Spleen (tissue), 11 donors: ENCODE measurements around the gene EQTN. TPM values are rescaled to one million over a fixed set of nuclear protein-coding genes. Genes with fewer than 3 reads are reported as not detected.

Experiments
- DNase-seq: peaks from one replicate; pipeline ENCODE4 v3.0.0-alpha.2; 2020
- H3K27ac ChIP-seq, 8 donors: fragments of 200-600 bp; sonication (generic) in 7 of 8; 1 replicate in 4 of 8; 2 replicates in 4 of 8; pipeline versions ENCODE4 v1.5.0 to v1.8.0; 2016 to 2021; ENCODE audit warnings: inconsistent platforms in 4 of 8, mild to moderate bottlenecking in 4 of 8, moderate library complexity in 1 of 8
- H3K27me3 ChIP-seq, 7 donors: fragments of 200-600 bp; sonication (generic) in 6 of 7; replicated peaks in 1 of 7; 1 replicate in 4 of 7; 2 replicates in 3 of 7; pipeline versions ENCODE4 v1.5.0 to v1.8.0; 2016 to 2021; ENCODE audit warnings: inconsistent platforms in 3 of 7, mild to moderate bottlenecking in 1 of 7
- H3K36me3 ChIP-seq, 6 donors: fragments of 200-600 bp; sonication (generic) in 5 of 6; 1 replicate in 4 of 6; 2 replicates in 2 of 6; pipeline versions ENCODE4 v1.5.0 to v1.8.0; 2016 to 2021; ENCODE audit warnings: inconsistent platforms in 2 of 6
- H3K4me1 ChIP-seq, 6 donors: fragments of 200-600 bp; sonication (generic) in 5 of 6; 1 replicate in 3 of 6; 2 replicates in 3 of 6; pipeline versions ENCODE4 v1.5.0 to v1.8.0; 2016 to 2021; ENCODE audit warnings: inconsistent platforms in 3 of 6
- H3K4me3 ChIP-seq, 8 donors: fragments of 200-600 bp; sonication (generic) in 7 of 8; 1 replicate in 4 of 8; 2 replicates in 4 of 8; pipeline versions ENCODE4 v1.5.0 to v1.8.0; 2016 to 2021; ENCODE audit warnings: inconsistent platforms in 4 of 8, mild to moderate bottlenecking in 4 of 8, moderate library complexity in 2 of 8
- H3K9me3 ChIP-seq, 8 donors: fragments of 200-600 bp; sonication (generic) in 7 of 8; 1 replicate in 4 of 8; 2 replicates in 4 of 8; pipeline versions ENCODE4 v1.5.0 to v1.8.0; 2016 to 2021; ENCODE audit warnings: inconsistent platforms in 4 of 8
- CTCF ChIP-seq, 11 experiments: fragments of 200-600 bp in 7 of 11; fragments of 450-650 bp in 4 of 11; sonication (generic) in 4 of 11; IDR thresholded peaks in 8 of 11; conservative IDR thresholded peaks in 3 of 11; 1 replicate in 7 of 11; 2 replicates in 4 of 11; pipeline versions ENCODE4 v1.4.0 to v1.8.0; 2016 to 2021; ENCODE audit warnings: antibody characterized with exemption in 11 of 11, inconsistent platforms in 4 of 11, mild to moderate bottlenecking in 1 of 11
- POLR2A ChIP-seq, 3 donors: fragments of 450-650 bp; IDR thresholded peaks; one replicate each; pipeline ENCODE4 v1.5.1; 2017; ENCODE audit warnings: antibody characterized with exemption in 3 of 3, mild to moderate bottlenecking in 1 of 3
- POLR2AphosphoS5 ChIP-seq, 3 donors: sonication (generic); formaldehyde crosslinking; IDR thresholded peaks; one replicate each; pipeline ENCODE4 v1.5.1; 2017; ENCODE audit warnings: antibody characterized with exemption in 3 of 3
- WGBS, 5 donors: extraction: QIAGEN DNeasy Blood & Tissue Kit in 3 of 5; methylation state at CpG; one replicate each; pipeline versions ENCODE4 v1.1.5 to v1.1.7; 2013 to 2018; 5-methylcytosine and 5-hydroxymethylcytosine counted together
- intact Hi-C: fragments of 100-400 bp; cut with DNase I; formaldehyde crosslinking; loops from one replicate; pipeline ENCODE4 v1.15.0; 2023; ENCODE audit warnings: low total_unique reads
- polyA plus RNA-seq, 3 donors: library from polyadenylated mRNA; stranded (reverse); fragments of 200-250 nt; gene quantifications; one replicate each; pipeline ENCODE4 v1.2.1, GENCODE V29; 2013
- total RNA-seq, 7 donors: library from RNA; depleted of rRNA in 3 of 7; stranded (reverse); fragments of >200 nt in 3 of 7; fragmentation: NEBNext Ultra II Directional in 4 of 7; extraction: Animal tissue kit (Norgen Biotek cat#: 25700) in 4 of 7; gene quantifications; one replicate each; pipeline versions ENCODE4 v1.1.0 to v1.2.1, GENCODE V29; 2016 to 2021
- donor health status: healthy with polysubstance abuse.
- donor health status: DM: no; HTN: no; CAD: no; lungs with moderate emphysema.
- donor health status: DM: no; HTN: no; CAD: no.
- donor health status: Bipolar disorder and iron deficiency.
- donor health status: healthy.
- donor health status: DM: no; HTN: no; CAD: no.
- donor health status: DM: yes; HTN: yes; CAD: no.

Gene EQTN
- total and polyA plus RNA-seq, 10 donors, result 0.26 to 1.3 (median 0.35) TPM; not detected in 5

GRCh38 chr9:27335075-27335474 lies 38.1 kb upstream of the EQTN start:
- H3K36me3 ChIP-seq, result peaks cover 0 to 8% (median under 1%) of the 10 kb centered on the region in 6 donors
- no peaks in the 10 kb centered on the region for H3K9me3 ChIP-seq
- DNase-seq, result no peak
- no peaks in the 10 kb centered on the region for H3K27me3 ChIP-seq
- H3K4me1 ChIP-seq, result peaks cover 19 to 58% (median 32%) of the 10 kb centered on the region in 6 donors
- intact Hi-C loops, result no loop called here
- H3K27ac ChIP-seq, result no peak overlapping the region
- H3K4me3 ChIP-seq, result no peak overlapping the region
- 73 to 84% (median 83%) methylated on average over 6 of the region's 6 CpGs for WGBS, 5 donors
- TF ChIP-seq CTCF (IDR thresholded peaks at IDR 0.05 in 8 of 11, conservative IDR thresholded peaks at IDR 0.05 in 3 of 11), result no peak
- no peak for TF ChIP-seq POLR2AphosphoS5 (IDR thresholded peaks at IDR 0.05)
- TF ChIP-seq POLR2A (IDR thresholded peaks at IDR 0.05), result no peak

GRCh38 chr9:27333241-27334052 lies 36.5 kb upstream of the EQTN start:
- Histone ChIP-seq H3K4me1 (peaks cover 11 to 42% (median 20%) of the 10 kb centered on the region in 6 donors), H3K9me3 (no peaks in the 10 kb centered on the region), H3K4me3 (no peak overlapping the region), H3K27ac (peak overlapping the region in 1 of 8 donors; percentile 36), H3K27me3 (no peaks in the 10 kb centered on the region), H3K36me3 (peaks cover 0 to 23% (median 2%) of the 10 kb centered on the region in 6 donors)
- DNase-seq, result no peak
- 41 to 43% (median 42%) methylated on average over 7 of the region's 7 CpGs for WGBS, 5 donors
- TF ChIP-seq CTCF (IDR thresholded peaks at IDR 0.05 in 8 of 11, conservative IDR thresholded peaks at IDR 0.05 in 3 of 11) (peak; percentile 86 to 96 (median 89)), POLR2A (IDR thresholded peaks at IDR 0.05) (no peak), POLR2AphosphoS5 (IDR thresholded peaks at IDR 0.05) (peak in 1 of 3 donors; percentile 51)
- intact Hi-C loops, result loop anchor here (5.0 kb wide), 2 partner anchors 199 to 219 kb away; no protein-coding TSS in a partner anchor

GRCh38 chr9:27331393-27331792 lies 34.4 kb upstream of the EQTN start:
- Histone ChIP-seq H3K27ac (no peak overlapping the region), H3K27me3 (no peaks in the 10 kb centered on the region), H3K9me3 (no peaks in the 10 kb centered on the region), H3K36me3 (peaks cover 0 to 39% (median 2%) of the 10 kb centered on the region in 6 donors), H3K4me1 (peaks cover 5 to 21% (median 9%) of the 10 kb centered on the region in 6 donors), H3K4me3 (no peak overlapping the region)
- intact Hi-C loops, result loop anchor here (5.0 kb wide), 2 partner anchors 201 to 221 kb away; no protein-coding TSS in a partner anchor
- TF ChIP-seq POLR2AphosphoS5 (IDR thresholded peaks at IDR 0.05) (no peak), POLR2A (IDR thresholded peaks at IDR 0.05) (no peak), CTCF (IDR thresholded peaks at IDR 0.05 in 8 of 11, conservative IDR thresholded peaks at IDR 0.05 in 3 of 11) (no peak)
- 78 to 92% (median 86%) methylated on average over 4 of the region's 4 CpGs for WGBS, 5 donors
- no peak for DNase-seq

DNA sequence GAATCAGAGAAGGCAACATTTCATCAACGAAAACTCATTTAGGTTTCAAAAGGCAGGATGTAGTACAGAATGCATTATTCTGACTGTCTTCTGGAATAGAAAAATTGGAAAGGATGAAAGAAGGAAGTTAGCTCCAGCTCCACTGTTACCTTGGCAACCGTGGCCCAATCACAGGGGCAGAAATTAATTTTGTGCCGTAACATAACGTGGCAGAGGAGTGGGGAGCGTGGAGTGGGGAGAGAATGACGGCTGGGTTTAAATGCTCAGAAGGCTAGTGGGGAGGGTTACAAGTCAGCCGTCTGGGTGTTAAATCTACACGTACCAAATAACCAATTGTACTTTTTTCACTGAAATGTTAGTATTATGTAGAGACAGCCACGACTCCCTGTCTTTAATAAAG lies 32.3 kb upstream of the EQTN start:
- Histone ChIP-seq H3K4me3 (no peak overlapping the region), H3K36me3 (peaks cover 0 to 53% (median 2%) of the 10 kb centered on the region in 6 donors), H3K27me3 (no peaks in the 10 kb centered on the region), H3K9me3 (no peaks in the 10 kb centered on the region), H3K4me1 (peaks cover 5 to 11% (median 9%) of the 10 kb centered on the region in 6 donors), H3K27ac (no peak overlapping the region)
- WGBS, 5 donors, result 76 to 88% (median 79%) methylated on average over 9 of the region's 9 CpGs
- intact Hi-C loops, result no loop called here
- DNase-seq, result no peak
- TF ChIP-seq CTCF (IDR thresholded peaks at IDR 0.05 in 8 of 11, conservative IDR thresholded peaks at IDR 0.05 in 3 of 11), result no peak
